ENCODE results near the gene NDUFB7.
"Not testable (repeated sequence)": the region's sequence is repeated elsewhere in the genome, so short reads cannot be mapped to it uniquely, and the experiment has no call there.

Gene NDUFB7

GRCh38 chr19:14553042-14553938 lies 18.6 kb downstream of the NDUFB7 start:
- DNase-seq = no peak

- DNase-seq = not testable (repeated sequence)
Observed at GRCh38 chr19:14552006-14552360, 19.9 kb downstream of the NDUFB7 start.

- DNase-seq = peak; percentile 45 to 72 (median 67)
Observed at GRCh38 chr19:14551134-14552005, 20.5 kb downstream of the NDUFB7 start.

- DNase-seq = no peak
Observed at GRCh38 chr19:14550201-14550754, 21.6 kb downstream of the NDUFB7 start.

GRCh38 chr19:14545716-14546082 lies 26.2 kb downstream of the NDUFB7 start:
- DNase-seq = no peak

- no peak for DNase-seq
Observed at GRCh38 chr19:14544977-14545715, 26.7 kb downstream of the NDUFB7 start.

GRCh38 chr19:14544047-14544446 lies 27.8 kb downstream of the NDUFB7 start:
- DNase-seq = no peak

- DNase-seq = no peak
Observed at GRCh38 chr19:14542711-14543328, 29.0 kb downstream of the NDUFB7 start.

- DNase-seq = not testable (repeated sequence)
Observed at GRCh38 chr19:14541979-14542378, 29.9 kb downstream of the NDUFB7 start.

- no peak for DNase-seq
Observed at GRCh38 chr19:14540741-14541525, 30.9 kb downstream of the NDUFB7 start.

- peak in 3 of 5 donors; percentile 29 to 67 (median 29) for DNase-seq
Observed at GRCh38 chr19:14536926-14537692, 34.8 kb downstream of the NDUFB7 start.

GRCh38 chr19:14533450-14533849 lies 38.4 kb downstream of the NDUFB7 start:
- DNase-seq = no peak

GRCh38 chr19:14530506-14530905 lies 41.4 kb downstream of the NDUFB7 start:
- DNase-seq = no peak

GRCh38 chr19:14530005-14530348 lies 41.9 kb downstream of the NDUFB7 start:
- no peak for DNase-seq

- peak; percentile 98 to 100 (median 100) for DNase-seq
Observed at GRCh38 chr19:14529254-14530004, 42.4 kb downstream of the NDUFB7 start, which contains the start of gene TECR. TSS of gene TECR (plus strand) at chr19:14529594. CDS start at chr19:14529697, 103 bp downstream.

GRCh38 chr19:14528419-14529253 lies 43.2 kb downstream of the NDUFB7 start:
- no peak for DNase-seq

- DNase-seq = no peak
Observed at GRCh38 chr19:14526423-14526822, 45.4 kb downstream of the NDUFB7 start.

GRCh38 chr19:14525729-14526128 lies 46.1 kb downstream of the NDUFB7 start:
- DNase-seq = no peak

- no peak for DNase-seq
Observed at GRCh38 chr19:14520543-14520942, 51.3 kb downstream of the NDUFB7 start.

Measured in T-helper 1 cell (primary cell).